ENCODE data around the gene HDGF. TPM values are rescaled to one million over a fixed set of nuclear protein-coding genes. Genes with fewer than 3 reads are reported as not detected.

Gene HDGF
- total RNA-seq, 1 experiment from 2014 or later: 191 TPM

GRCh38 chr1:156752843-156753482 is 1.5 kb upstream of the HDGF start:
- Histone ChIP-seq H3K36me3 (ENCODE audit: insufficient read depth, low read length) (no peaks in the 10 kb centered on the region), H3K9me2 (replicated peaks; ENCODE audit: insufficient read depth, low read length) (no peaks in the 10 kb centered on the region), H3K9ac (ENCODE audit: low read length) (peak overlapping the region; percentile 94), H3K4me2 (ENCODE audit: low read depth, low read length, poor library complexity, severe bottlenecking) (peak overlapping the region; percentile 83), H3K27me3 (ENCODE audit: low read length) (no peaks in the 10 kb centered on the region), H3K9me3 (ENCODE audit: low read length) (no peaks in the 10 kb centered on the region), H3K4me1 (ENCODE audit: low read length) (peaks cover 36% of the 10 kb centered on the region), H2AFZ (ENCODE audit: low read length) (no peak overlapping the region), H3K27ac (ENCODE audit: low read length) (peak overlapping the region; percentile 70; the same call in 1 of the 2 replicates), H3K4me3 (ENCODE audit: low read length) (peak overlapping the region; percentile 94), H4K20me1 (ENCODE audit: insufficient read depth, low read depth, low read length) (0 out of 2 replicates have a peak, but pooled peaks cover 3% of the 10 kb centered on the region), H3K79me2 (ENCODE audit: low read length) (peaks cover 48% of the 10 kb centered on the region)
- peak; percentile 52 for DNase-seq

GRCh38 chr1:156751757-156752481 is 444 bp upstream of the HDGF start:
- Histone ChIP-seq H3K79me2 (ENCODE audit: low read length) (peaks cover 58% of the 10 kb centered on the region), H3K4me3 (ENCODE audit: low read length) (peak overlapping the region; percentile 94), H3K9me3 (ENCODE audit: low read length) (no peaks in the 10 kb centered on the region), H3K4me1 (ENCODE audit: low read length) (peaks cover 46% of the 10 kb centered on the region), H3K27me3 (ENCODE audit: low read length) (no peaks in the 10 kb centered on the region), H2AFZ (ENCODE audit: low read length) (peak overlapping the region; percentile 51; the same call in 1 of the 2 replicates), H3K27ac (ENCODE audit: low read length) (peak overlapping the region; percentile 70), H3K36me3 (ENCODE audit: insufficient read depth, low read length) (no peaks in the 10 kb centered on the region), H3K9ac (ENCODE audit: low read length) (peak overlapping the region; percentile 94), H3K4me2 (ENCODE audit: low read depth, low read length, poor library complexity, severe bottlenecking) (peak overlapping the region; percentile 83), H3K9me2 (replicated peaks; ENCODE audit: insufficient read depth, low read length) (no peaks in the 10 kb centered on the region), H4K20me1 (ENCODE audit: insufficient read depth, low read depth, low read length) (peaks cover 11% of the 10 kb centered on the region; the same call in 1 of the 2 replicates)
- DNase-seq: peak; percentile 99

- peaks cover 68% of the 10 kb centered on the region for H3K79me2 ChIP-seq (ENCODE audit: low read length)
- peak overlapping the region; percentile 94 for H3K4me3 ChIP-seq (ENCODE audit: low read length)
- H3K9ac ChIP-seq (ENCODE audit: low read length): peak overlapping the region; percentile 94
- peaks cover 21% of the 10 kb centered on the region for H4K20me1 ChIP-seq (ENCODE audit: insufficient read depth, low read depth, low read length)
- H3K27ac ChIP-seq (ENCODE audit: low read length): peak overlapping the region; percentile 92
- H3K9me2 ChIP-seq (replicated peaks; ENCODE audit: insufficient read depth, low read length): no peaks in the 10 kb centered on the region
- peaks cover 56% of the 10 kb centered on the region for H3K4me1 ChIP-seq (ENCODE audit: low read length)
- no peak overlapping the region for H2AFZ ChIP-seq (ENCODE audit: low read length)
- peaks cover 5% of the 10 kb centered on the region; the same call in 1 of the 2 replicates for H3K36me3 ChIP-seq (ENCODE audit: insufficient read depth, low read length)
- H3K4me2 ChIP-seq (ENCODE audit: low read depth, low read length, poor library complexity, severe bottlenecking): peak overlapping the region; percentile 91
- H3K9me3 ChIP-seq (ENCODE audit: low read length): no peaks in the 10 kb centered on the region
- no peaks in the 10 kb centered on the region for H3K27me3 ChIP-seq (ENCODE audit: low read length)
- DNase-seq: peak; percentile 84
Measured at GRCh38 chr1:156750711-156751450, 594 bp downstream of the HDGF start.

- H3K79me2 ChIP-seq (ENCODE audit: low read length): peaks cover 75% of the 10 kb centered on the region
- peak overlapping the region; percentile 91 for H3K4me2 ChIP-seq (ENCODE audit: low read depth, low read length, poor library complexity, severe bottlenecking)
- no peak overlapping the region for H2AFZ ChIP-seq (ENCODE audit: low read length)
- peaks cover 10% of the 10 kb centered on the region; the same call in 1 of the 2 replicates for H3K36me3 ChIP-seq (ENCODE audit: insufficient read depth, low read length)
- H3K9ac ChIP-seq (ENCODE audit: low read length): peak overlapping the region; percentile 94
- peak; percentile 84 for DNase-seq
- H4K20me1 ChIP-seq (ENCODE audit: insufficient read depth, low read depth, low read length): peaks cover 25% of the 10 kb centered on the region
- peak overlapping the region; percentile 94 for H3K4me3 ChIP-seq (ENCODE audit: low read length)
- H3K4me1 ChIP-seq (ENCODE audit: low read length): peaks cover 59% of the 10 kb centered on the region
- no peaks in the 10 kb centered on the region for H3K27me3 ChIP-seq (ENCODE audit: low read length)
- H3K9me2 ChIP-seq (replicated peaks; ENCODE audit: insufficient read depth, low read length): no peaks in the 10 kb centered on the region
- H3K27ac ChIP-seq (ENCODE audit: low read length): peak overlapping the region; percentile 92
- H3K9me3 ChIP-seq (ENCODE audit: low read length): no peaks in the 10 kb centered on the region
Measured at GRCh38 chr1:156750191-156750672, 1.2 kb downstream of the HDGF start.

- H3K4me2 ChIP-seq (ENCODE audit: low read depth, low read length, poor library complexity, severe bottlenecking): peak overlapping the region; percentile 91
- peak; percentile 56 for DNase-seq
- H3K9ac ChIP-seq (ENCODE audit: low read length): peak overlapping the region; percentile 94
- H3K36me3 ChIP-seq (ENCODE audit: insufficient read depth, low read length): peaks cover 10% of the 10 kb centered on the region; the same call in 1 of the 2 replicates
- H3K27me3 ChIP-seq (ENCODE audit: low read length): no peaks in the 10 kb centered on the region
- no peak overlapping the region for H2AFZ ChIP-seq (ENCODE audit: low read length)
- H4K20me1 ChIP-seq (ENCODE audit: insufficient read depth, low read depth, low read length): peaks cover 25% of the 10 kb centered on the region
- peaks cover 81% of the 10 kb centered on the region for H3K79me2 ChIP-seq (ENCODE audit: low read length)
- peaks cover 55% of the 10 kb centered on the region for H3K4me1 ChIP-seq (ENCODE audit: low read length)
- no peaks in the 10 kb centered on the region for H3K9me3 ChIP-seq (ENCODE audit: low read length)
- peak overlapping the region; percentile 92 for H3K27ac ChIP-seq (ENCODE audit: low read length)
- peak overlapping the region; percentile 94 for H3K4me3 ChIP-seq (ENCODE audit: low read length)
- no peaks in the 10 kb centered on the region for H3K9me2 ChIP-seq (replicated peaks; ENCODE audit: insufficient read depth, low read length)
Measured at GRCh38 chr1:156749419-156750118, 1.9 kb downstream of the HDGF start.

GRCh38 chr1:156748670-156749418 is 2.6 kb downstream of the HDGF start:
- no peak for DNase-seq
- H2AFZ ChIP-seq (ENCODE audit: low read length): no peak overlapping the region
- peak overlapping the region; percentile 92 for H3K27ac ChIP-seq (ENCODE audit: low read length)
- H3K36me3 ChIP-seq (ENCODE audit: insufficient read depth, low read length): peaks cover 10% of the 10 kb centered on the region; the same call in 1 of the 2 replicates
- peak overlapping the region; percentile 91 for H3K4me2 ChIP-seq (ENCODE audit: low read depth, low read length, poor library complexity, severe bottlenecking)
- H3K9me2 ChIP-seq (replicated peaks; ENCODE audit: insufficient read depth, low read length): no peaks in the 10 kb centered on the region
- peaks cover 81% of the 10 kb centered on the region for H3K79me2 ChIP-seq (ENCODE audit: low read length)
- peak overlapping the region; percentile 94 for H3K9ac ChIP-seq (ENCODE audit: low read length)
- H3K4me3 ChIP-seq (ENCODE audit: low read length): peak overlapping the region; percentile 94
- H3K4me1 ChIP-seq (ENCODE audit: low read length): peaks cover 55% of the 10 kb centered on the region
- no peaks in the 10 kb centered on the region for H3K9me3 ChIP-seq (ENCODE audit: low read length)
- H3K27me3 ChIP-seq (ENCODE audit: low read length): no peaks in the 10 kb centered on the region
- peaks cover 25% of the 10 kb centered on the region for H4K20me1 ChIP-seq (ENCODE audit: insufficient read depth, low read depth, low read length)

Data from Karpas-422 (cell line).